Astrocyte (in vitro differentiated cells and primary cell): ENCODE results near the gene COX7A2.

Experiments used
- EZH2 ChIP-seq: IDR thresholded peaks from 2 replicates; pipeline ENCODE4 v1.6.1; 2012; ENCODE audit warnings: mild to moderate bottlenecking, low read length, inconsistent platforms; ENCODE audit not compliant: insufficient read depth
- TF ChIP-seq, protein P1 (sequence below): IDR thresholded peaks from 2 replicates; pipeline ENCODE4 v1.5.1; 2011; ENCODE audit warnings: low read depth, mild to moderate bottlenecking, inconsistent platforms, low read length, moderate library complexity; ENCODE audit not compliant: insufficient read depth

DNA sequence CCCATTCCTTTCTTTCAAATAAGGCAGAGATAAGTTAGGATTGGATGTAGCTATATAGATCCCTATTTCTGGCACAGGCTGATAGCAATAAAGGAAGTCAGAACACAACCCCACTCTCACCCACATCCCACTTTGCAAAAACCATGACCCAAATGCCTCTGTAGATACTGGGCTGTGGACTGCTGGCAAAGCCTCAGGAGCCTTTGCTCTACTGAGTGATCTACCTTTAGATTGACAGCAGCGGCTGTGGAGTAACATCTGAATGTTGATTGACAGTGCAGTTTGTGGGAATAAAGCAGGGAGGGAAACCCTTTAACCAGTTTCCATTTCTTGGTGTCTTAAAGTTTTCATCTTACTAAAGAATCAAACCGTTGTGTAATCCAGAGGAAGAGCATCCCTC lies 47.7 kb upstream of the COX7A2 start:
- TF ChIP-seq, protein P1, sequence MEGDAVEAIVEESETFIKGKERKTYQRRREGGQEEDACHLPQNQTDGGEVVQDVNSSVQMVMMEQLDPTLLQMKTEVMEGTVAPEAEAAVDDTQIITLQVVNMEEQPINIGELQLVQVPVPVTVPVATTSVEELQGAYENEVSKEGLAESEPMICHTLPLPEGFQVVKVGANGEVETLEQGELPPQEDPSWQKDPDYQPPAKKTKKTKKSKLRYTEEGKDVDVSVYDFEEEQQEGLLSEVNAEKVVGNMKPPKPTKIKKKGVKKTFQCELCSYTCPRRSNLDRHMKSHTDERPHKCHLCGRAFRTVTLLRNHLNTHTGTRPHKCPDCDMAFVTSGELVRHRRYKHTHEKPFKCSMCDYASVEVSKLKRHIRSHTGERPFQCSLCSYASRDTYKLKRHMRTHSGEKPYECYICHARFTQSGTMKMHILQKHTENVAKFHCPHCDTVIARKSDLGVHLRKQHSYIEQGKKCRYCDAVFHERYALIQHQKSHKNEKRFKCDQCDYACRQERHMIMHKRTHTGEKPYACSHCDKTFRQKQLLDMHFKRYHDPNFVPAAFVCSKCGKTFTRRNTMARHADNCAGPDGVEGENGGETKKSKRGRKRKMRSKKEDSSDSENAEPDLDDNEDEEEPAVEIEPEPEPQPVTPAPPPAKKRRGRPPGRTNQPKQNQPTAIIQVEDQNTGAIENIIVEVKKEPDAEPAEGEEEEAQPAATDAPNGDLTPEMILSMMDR, result no peak
- TF ChIP-seq EZH2, result no peak
